Measurements from ENCODE around the gene ETS1.

The ETS1 gene

GRCh38 chr11:128428935-128429334 is 158.4 kb downstream of the ETS1 start:
- DNase-seq (ENCODE audit: low spot score), result no peak

GRCh38 chr11:128424851-128425285 is 162.5 kb downstream of the ETS1 start:
- no peak for DNase-seq (ENCODE audit: low spot score)

GRCh38 chr11:128424271-128424711 is 163.1 kb downstream of the ETS1 start:
- no peak for DNase-seq (ENCODE audit: low spot score)

- no peak for DNase-seq (ENCODE audit: low spot score)
These were observed 164.6 kb downstream of the ETS1 start for GRCh38 chr11:128422576-128423370.

- DNase-seq (ENCODE audit: low spot score), result no peak
These were observed 165.6 kb downstream of the ETS1 start for GRCh38 chr11:128421577-128422330.

- no peak for DNase-seq (ENCODE audit: low spot score)
These were observed 166.4 kb downstream of the ETS1 start for GRCh38 chr11:128420951-128421350.

GRCh38 chr11:128420265-128420664 is 167.1 kb downstream of the ETS1 start:
- DNase-seq (ENCODE audit: low spot score), result no peak

- no peak for DNase-seq (ENCODE audit: low spot score)
These were observed 168.2 kb downstream of the ETS1 start for GRCh38 chr11:128419012-128419767.

GRCh38 chr11:128417607-128418324 is 169.6 kb downstream of the ETS1 start:
- DNase-seq (ENCODE audit: low spot score), result no peak

- DNase-seq (ENCODE audit: low spot score), result no peak
These were observed 170.4 kb downstream of the ETS1 start for GRCh38 chr11:128416976-128417375.

GRCh38 chr11:128415539-128415938 is 171.8 kb downstream of the ETS1 start:
- DNase-seq (ENCODE audit: low spot score), result no peak

- no peak for DNase-seq (ENCODE audit: low spot score)
These were observed 174.2 kb downstream of the ETS1 start for GRCh38 chr11:128412847-128413791.

- no peak for DNase-seq (ENCODE audit: low spot score)
These were observed 175.5 kb downstream of the ETS1 start for GRCh38 chr11:128411812-128412211.

GRCh38 chr11:128411150-128411549 is 176.2 kb downstream of the ETS1 start:
- DNase-seq (ENCODE audit: low spot score), result no peak

GRCh38 chr11:128409476-128409875 is 177.9 kb downstream of the ETS1 start:
- no peak for DNase-seq (ENCODE audit: low spot score)
